CD4-positive, alpha-beta T cell treated with Interleukin-12 subunit alpha and Interleukin-12 subunit beta, for 1 hour (primary cell): Measurements from ENCODE around the gene SMIM45.
"Not testable (repeated sequence)": the region's sequence is repeated elsewhere in the genome, so short reads cannot be mapped to it uniquely, and the experiment has no call there.

Source experiments
- DNase-seq: peaks from one replicate; pipeline ENCODE4 v3.0.0-alpha.2; 2020

The SMIM45 gene

DNA sequence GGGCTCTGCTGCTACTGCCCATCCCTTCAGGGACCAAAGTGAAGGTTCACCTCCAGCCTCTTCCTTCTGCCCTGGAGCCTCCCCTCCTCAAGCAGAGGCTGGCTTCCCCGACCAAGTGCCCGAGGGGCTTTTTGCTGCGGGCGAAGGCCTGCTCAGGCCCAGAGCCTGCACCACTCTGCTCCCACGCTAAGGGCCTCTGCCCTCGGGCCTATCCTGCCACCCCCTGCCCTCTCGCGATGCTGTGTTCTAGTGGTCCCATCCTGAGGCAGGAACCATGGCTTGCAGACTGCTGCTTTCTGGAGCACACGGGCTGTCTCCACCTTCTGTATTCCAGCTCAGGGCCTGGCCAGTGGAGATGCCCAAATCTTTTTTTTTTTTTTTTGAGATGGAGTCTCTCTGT, 16.4 kb upstream of the SMIM45 start:
- no peak for DNase-seq

DNA sequence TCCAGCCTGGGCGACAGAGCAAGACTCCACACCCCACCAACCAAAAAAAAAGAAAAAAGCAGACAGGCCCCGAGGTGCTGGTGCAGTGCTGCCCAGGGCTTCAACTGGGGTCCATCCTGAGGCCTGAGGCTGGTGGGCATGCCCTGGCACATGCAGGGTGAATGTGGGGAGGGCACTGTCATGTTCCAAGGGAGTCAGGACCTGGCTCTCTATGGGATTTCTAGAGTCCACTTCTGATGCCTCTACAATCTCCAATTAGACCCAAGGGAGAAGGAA, 15.1 kb upstream of the SMIM45 start:
- no peak for DNase-seq

- DNase-seq: peak; percentile 97
These were observed 11.7 kb upstream of the SMIM45 start for GRCh38 chr22:41939981-41940831.

DNA sequence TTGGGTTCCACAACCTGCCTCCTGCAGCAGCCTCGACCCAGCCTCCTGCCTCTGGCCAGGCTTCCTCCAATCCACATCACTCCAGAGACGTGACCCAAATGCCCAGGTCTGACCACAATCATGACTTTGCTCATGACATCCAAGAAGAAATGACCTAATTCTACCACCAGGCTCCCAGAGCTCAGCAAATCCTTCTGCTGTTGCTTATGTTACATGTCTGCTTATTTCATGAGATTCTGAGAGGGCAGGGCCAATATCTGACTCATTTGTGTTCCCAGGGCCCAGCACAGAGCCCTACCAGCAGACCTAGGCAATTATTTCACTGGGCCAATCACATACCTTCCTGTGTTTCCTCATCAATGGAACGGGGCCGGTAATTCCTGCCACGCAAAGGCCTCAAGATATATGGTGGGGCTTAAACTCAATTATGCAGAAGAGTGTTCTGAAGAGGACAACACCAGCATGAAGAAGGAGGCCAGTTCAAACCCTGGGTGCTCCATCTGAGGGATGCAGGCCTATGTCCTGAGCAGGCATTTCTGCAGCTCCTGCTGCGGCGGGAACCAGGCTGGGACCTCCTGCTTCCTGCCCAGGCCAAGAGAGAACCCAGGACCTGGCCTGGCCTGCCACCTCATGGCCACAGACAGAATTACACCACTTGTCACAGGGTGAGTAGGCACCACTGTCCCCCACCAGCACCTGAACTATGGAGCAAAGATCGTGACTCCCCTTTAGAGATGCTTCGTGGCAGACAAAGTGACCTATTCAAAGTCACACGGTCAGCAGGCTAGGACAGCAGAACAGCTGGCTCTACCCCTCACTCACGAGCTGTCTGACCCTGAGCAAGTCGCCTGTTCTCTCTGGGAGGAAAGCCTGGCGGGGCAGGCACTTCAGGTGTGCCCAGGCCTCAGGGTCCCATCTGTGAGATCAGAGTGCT, 10.9 kb upstream of the SMIM45 start:
- DNase-seq: peak; percentile 92

- DNase-seq: no peak
These were observed 8.2 kb upstream of the SMIM45 start for GRCh38 chr22:41943661-41944209.

DNA sequence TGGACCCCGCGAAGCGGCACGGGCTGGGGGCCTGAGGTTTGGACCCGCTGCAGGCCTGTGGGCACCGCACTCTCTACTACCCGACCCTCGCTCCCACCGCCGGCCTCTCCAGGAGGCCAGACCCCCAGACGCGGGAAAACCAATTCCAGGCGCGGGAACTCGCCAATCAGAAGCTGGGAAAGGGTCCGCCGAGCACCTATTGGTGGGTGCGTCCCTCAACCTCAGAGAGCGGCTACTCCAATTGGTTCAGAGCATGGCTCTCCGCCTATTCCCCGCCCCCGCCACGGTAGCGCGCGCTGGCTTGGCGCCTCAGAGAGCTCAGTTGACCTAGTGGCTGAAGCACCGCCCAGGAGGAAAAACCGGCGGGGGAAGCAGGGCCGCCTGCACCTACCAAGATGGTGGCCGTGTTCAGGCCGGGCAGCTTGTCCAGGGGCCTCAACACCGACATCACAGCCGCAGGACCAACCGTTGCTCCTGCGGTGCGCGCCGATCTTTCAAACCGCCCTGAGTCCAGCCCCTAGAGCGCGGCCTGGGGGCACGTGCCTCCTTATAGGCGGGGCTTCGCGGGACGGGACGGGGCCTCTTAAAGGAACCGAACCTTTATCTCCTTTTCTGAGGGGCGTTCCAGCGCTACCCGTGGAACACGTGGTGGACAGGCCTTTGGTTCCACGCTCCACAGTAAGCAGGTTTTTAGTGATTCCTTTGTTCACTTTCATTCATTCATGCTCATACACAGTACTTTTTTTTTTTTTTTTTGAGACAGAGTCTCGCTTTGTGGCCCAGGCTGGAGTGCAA, 5.1 kb upstream of the SMIM45 start, which contains the start of gene CENPM:
Gene CENPM, minus strand, starts transcription at position 524 of the 795 bp plus-strand sequence. Its CDS starts 76 bp downstream, at position 448.
- DNase-seq: peak; percentile 87

GRCh38 chr22:41947424-41948080, 4.4 kb upstream of the SMIM45 start:
- DNase-seq: no peak

DNA sequence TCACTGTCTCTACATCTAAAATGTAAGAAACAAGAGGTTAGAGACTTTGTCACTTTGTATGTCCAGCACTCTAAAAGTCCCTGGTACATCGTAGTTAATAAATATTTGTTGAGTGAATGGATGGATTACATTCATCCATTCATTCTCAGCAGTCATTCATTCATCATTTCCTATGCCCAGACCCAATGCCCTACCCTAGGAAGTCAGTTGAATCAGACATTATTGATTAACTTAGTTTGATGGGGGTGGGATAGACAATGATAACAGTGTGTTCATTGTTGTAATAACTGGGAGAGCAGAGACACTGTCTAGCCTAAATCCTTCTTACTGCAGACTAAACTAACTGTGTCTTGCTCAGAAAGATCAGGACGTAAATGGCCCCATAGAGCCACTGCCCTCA, 3.8 kb upstream of the SMIM45 start:
- DNase-seq: no peak

DNA sequence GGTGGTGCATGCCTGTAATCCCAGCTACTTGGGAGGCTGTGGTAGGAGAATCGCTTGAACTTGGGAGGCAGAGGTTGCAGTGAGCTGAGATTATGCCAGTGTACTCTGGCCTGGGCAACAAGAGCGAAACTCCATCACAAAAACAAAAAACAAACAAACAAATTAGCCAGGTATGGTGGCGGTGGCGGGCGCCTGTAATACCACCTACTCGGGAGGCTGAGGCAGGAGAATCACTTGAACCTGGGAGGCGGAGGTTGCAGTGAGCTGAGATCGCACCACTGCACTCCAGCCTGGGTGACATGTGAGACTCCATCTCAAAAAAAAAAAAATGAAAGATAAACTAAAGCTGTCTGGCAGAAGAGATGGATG, 3.0 kb upstream of the SMIM45 start:
- not testable (repeated sequence) for DNase-seq

DNA sequence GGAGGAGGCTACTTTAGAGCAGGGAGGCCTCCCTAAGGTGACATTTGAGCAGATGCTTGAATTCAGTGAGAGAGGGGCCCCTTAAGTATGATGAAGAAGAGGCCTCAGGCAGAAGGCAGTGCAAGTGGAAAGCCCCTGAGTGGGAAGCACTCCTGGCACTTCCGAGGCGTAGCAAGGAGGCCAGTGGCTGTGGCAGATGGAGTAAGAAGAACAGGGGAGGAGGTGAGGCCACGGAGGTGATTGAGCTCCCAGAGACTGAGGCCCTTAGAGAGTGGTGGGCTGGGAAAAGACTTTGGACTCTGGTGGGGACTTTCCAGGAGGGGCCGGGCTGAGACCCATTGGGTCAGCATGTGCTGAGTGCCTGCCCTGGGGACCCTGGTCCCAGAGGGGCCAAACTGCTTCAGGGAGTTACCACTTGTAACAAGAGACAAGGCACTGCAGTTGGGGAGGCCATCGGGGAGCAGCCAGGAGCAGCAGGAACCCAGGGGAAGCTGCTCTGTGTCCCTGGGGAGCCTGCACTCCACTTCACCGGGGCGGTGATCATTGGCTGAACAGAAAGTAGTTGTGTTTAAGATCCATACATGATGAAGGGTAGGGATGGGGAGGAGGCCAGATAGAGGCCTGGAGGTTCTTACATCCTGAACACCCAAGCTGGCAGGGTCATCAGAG, 2.5 kb upstream of the SMIM45 start:
- DNase-seq: no peak

DNA sequence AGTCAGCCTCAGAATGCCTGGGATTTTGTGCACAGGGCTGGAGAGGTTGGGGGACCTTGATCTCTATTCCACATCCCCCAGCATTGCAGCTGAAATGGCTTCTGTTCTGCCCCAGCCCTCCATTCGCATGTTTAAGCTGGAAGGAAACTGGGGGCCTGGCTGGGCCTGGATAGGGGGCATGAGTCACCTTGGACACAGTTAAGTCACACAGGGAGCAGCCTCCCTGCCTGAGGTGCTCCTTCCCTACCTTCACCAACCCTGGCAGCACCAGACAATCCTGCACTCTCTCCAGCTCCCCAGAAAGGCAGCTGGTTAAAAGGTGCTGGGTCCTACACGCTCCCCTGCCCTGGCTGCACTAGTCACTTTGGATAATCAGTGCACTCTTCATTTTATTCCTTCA, 763 bp downstream of the SMIM45 start:
- no peak for DNase-seq

DNA sequence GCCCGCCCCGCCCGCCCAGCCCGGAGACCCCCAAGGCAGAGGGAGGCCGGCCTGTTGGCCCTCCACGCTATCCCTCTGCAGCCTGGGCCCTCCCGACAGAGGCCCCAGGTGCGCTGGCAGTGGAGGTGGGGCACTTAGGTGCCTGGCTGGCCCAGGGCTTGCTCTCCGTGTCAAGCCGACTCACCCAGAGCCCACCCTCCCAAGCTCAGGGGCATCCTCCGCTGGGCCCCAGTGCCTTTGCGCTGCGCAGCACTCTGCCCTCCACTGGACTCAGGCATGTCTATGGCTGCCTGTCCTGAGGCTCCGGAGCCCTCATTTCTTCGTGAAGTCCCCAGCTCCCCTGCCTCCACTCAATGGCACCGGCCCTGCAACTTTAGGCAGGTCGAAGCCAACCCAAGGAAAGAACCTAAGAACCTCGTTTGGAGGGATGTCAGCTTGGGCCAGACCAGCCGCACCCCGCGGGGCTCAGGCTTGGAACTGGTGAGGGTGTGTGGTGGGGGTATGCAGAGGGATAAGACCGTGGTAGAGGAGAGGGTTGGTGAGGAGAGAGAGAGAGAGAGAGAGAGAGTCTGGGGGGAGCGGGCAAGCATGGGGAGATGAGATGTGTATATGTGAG, 6.1 kb downstream of the SMIM45 start:
- no peak for DNase-seq

- no peak for DNase-seq
These were observed 11.6 kb downstream of the SMIM45 start for GRCh38 chr22:41963453-41964111.

GRCh38 chr22:41964112-41964491, 12.2 kb downstream of the SMIM45 start:
- no peak for DNase-seq

DNA sequence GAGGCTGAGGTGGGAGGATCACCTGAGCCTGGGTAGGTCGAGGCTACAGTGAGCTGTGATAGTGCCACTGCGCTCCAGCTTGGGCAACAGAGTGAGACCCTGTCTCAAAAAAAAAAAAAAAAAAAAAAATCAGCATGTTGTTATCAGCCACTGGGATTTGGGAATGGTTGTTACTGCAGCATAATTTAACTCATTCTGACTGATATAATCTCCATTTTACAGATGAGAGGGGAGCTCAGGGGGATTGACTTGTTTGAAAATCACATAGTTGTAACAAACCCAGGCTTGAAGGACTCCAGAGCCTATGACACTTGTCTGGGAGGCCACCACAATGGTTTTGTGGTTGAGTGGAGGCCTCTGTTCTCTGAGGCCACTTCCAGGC, 14.3 kb downstream of the SMIM45 start:
- DNase-seq: no peak

- DNase-seq: peak; percentile 62
These were observed 14.8 kb downstream of the SMIM45 start for GRCh38 chr22:41966607-41967240.

- DNase-seq: no peak
These were observed 16.7 kb downstream of the SMIM45 start for GRCh38 chr22:41968601-41969000.

- no peak for DNase-seq
These were observed 17.2 kb downstream of the SMIM45 start, which contains the start of gene SEPTIN3 for GRCh38 chr22:41969110-41969646. Gene SEPTIN3 (plus strand): TSS chr22:41969443. CDS start chr22:41971493, 2,050 bp downstream.

DNA sequence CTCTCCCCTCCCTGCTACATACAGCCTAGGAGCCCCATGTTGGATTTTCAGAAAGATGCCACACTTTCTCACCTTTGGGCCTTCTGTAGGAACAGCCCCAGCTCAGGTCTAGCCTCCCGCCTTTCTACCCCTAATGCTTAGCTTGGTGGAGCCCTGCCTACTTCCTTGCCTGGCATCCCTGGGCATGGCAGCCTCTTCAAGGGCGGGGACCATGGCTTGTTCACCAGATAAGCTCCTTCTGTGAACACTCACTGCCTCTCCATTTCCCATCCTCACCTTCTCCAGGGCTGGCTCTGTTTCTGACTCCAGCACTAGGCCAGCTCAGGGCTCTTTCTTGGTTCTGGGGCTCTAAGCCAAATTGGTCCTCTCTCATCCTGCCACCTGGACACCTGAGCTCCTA, 18.7 kb downstream of the SMIM45 start:
- DNase-seq: no peak

- no peak for DNase-seq
These were observed 19.5 kb downstream of the SMIM45 start for GRCh38 chr22:41971431-41971830.
